NCI-H1092 (cell line): Measurements from ENCODE around the gene EIF3CL.
"Not testable (repeated sequence)": the region's sequence is repeated elsewhere in the genome, so short reads cannot be mapped to it uniquely, and the experiment has no call there.

Experiments
- DNase-seq: peaks from one replicate; lab custom pipeline; 2025; lab: John Stamatoyannopoulos, UW

The EIF3CL gene, protein sequence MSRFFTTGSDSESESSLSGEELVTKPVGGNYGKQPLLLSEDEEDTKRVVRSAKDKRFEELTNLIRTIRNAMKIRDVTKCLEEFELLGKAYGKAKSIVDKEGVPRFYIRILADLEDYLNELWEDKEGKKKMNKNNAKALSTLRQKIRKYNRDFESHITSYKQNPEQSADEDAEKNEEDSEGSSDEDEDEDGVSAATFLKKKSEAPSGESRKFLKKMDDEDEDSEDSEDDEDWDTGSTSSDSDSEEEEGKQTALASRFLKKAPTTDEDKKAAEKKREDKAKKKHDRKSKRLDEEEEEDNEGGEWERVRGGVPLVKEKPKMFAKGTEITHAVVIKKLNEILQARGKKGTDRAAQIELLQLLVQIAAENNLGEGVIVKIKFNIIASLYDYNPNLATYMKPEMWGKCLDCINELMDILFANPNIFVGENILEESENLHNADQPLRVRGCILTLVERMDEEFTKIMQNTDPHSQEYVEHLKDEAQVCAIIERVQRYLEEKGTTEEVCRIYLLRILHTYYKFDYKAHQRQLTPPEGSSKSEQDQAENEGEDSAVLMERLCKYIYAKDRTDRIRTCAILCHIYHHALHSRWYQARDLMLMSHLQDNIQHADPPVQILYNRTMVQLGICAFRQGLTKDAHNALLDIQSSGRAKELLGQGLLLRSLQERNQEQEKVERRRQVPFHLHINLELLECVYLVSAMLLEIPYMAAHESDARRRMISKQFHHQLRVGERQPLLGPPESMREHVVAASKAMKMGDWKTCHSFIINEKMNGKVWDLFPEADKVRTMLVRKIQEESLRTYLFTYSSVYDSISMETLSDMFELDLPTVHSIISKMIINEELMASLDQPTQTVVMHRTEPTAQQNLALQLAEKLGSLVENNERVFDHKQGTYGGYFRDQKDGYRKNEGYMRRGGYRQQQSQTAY

DNA sequence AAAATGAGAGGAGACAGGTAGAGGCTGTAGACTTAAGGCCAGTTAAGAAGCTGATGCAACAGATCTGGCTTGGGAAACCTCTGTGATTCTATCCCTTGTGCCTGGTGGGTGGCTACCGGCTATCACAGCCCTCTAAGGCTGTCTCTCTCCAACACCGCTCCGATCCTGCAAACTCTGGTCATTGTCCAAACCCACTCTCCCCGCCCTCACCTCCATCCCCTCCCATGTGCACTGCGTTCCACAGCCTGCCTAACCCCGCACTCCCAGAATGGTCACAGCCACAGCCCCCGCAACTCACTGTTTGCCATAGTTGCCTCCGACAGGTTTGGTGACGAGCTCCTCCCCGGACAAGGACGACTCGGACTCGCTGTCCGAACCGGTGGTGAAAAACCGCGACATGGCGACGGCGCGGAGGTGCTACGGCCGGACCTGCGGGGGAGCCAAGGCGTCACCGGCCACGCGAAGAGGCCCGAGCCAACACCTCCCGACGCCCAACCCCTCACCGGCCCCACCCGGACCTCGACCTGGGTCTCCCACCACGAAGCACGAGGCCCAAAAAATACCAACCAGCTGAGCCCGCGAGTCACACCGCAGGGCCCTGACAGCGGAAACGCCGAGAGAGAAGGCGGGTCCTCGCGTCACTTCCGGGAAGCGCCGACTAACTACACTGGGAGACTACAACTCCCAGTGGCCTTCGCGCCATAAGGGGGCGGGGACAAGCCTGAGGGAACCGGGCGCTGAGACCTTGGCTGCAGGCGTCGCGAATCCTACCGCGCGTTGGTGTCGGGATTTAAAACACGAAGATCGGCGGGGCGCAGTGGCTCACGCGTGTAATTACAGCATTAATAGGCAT, at the start of gene EIF3CL:
Gene EIF3CL, minus strand, starts transcription at position 622 of the 853 bp plus-strand sequence. Its CDS starts 223 bp downstream, at position 399.
- not testable (repeated sequence) for DNase-seq

DNA sequence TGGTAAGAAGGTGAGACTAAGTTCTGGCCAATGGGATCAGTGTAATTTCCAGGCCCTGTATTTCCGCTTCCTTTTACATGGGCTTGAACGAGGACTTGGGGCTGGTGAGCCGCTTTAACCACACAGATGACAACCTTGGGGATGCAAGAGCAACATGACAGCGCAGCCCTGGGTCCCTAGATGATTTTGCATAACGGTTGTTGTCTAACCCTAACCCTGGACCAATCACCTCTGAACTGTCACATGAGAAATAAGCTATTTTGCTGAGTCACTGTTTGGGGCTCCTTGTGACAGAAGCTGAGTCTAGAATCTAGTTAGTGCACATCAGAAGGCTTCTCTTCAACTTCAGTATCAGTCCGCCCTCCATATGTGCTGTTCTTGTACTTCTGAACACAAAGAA, 43.4 kb upstream of the EIF3CL start:
- not testable (repeated sequence) for DNase-seq

DNA sequence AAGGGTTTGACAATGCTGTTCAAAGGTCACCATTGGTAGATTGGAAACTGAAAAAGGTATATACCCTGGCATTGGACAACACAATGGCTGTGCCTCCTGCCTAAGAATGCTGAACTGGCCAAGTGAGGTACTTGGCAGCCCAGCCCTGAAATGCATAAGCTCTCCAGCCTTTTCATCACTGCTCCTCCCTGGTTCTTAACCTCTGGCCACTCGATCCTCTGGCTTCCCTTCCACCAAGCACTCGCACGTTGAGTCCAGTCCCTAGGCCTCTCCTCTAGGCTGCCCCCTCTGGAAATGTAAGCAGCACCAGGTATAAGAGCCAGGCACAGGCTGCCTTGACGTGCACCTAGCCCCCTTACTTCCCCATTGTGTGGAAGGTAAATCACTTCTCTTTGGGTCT, 42.7 kb upstream of the EIF3CL start:
- DNase-seq = not testable (repeated sequence)

DNA sequence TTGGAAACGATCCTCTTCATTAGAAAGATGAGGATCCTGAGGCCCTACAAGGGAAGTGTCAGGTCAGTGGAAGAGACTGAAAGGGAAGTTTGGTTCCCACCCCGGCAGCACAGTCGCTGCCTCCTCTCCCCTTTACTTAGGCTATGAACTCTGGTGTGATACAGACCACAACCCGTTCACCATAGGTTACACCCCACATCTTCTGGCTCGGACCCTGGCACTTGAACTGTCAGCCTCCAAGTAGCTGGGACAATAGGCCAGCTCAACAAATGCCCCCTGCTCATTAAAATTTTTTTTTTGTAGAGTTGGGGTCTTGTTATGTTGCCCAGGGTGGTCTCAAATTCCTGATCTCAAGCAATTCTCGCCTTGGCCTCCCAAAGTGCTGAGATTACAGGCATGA, 40.3 kb upstream of the EIF3CL start:
- not testable (repeated sequence) for DNase-seq

DNA sequence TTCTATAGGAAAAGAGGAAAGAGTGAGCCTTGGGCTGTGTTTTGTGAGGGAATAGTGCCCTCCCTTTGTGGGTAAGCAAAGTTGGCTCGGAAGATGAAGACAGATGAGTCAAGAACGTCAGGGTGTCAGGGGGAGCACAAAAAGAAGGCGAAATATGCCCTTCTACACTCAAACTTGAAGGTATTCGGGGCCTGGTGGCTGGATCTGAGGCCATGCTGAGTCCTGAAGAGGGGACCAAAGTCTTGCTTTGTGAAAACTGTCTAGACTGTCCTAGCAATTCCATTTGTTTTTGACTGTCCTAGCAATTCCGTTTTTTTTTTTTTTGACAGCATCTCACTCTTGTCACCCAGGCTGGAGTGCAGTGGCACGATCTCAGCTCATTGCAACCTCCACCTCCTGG, 35.3 kb upstream of the EIF3CL start:
- DNase-seq = not testable (repeated sequence)

DNA sequence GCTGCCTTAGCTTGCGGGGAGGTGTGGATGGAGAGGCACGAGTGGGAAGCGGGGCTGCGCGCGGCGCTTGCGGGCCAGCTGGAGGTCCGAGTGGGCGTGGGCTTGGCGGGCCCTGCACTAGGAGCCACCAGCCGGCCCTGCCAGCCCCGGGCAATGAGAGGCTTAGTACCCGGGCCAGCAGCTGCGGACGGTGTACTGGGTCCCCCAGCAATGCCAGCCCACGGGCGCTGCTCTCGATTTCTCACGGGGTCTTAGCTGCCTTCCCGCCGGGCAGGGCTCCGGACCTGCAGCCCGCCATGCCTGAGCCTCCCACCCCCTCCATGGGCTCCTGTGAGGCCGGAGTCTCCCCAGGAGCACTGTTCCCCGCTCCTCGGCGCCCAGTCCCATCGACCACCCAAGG, 31.7 kb upstream of the EIF3CL start:
- DNase-seq = not testable (repeated sequence)

DNA sequence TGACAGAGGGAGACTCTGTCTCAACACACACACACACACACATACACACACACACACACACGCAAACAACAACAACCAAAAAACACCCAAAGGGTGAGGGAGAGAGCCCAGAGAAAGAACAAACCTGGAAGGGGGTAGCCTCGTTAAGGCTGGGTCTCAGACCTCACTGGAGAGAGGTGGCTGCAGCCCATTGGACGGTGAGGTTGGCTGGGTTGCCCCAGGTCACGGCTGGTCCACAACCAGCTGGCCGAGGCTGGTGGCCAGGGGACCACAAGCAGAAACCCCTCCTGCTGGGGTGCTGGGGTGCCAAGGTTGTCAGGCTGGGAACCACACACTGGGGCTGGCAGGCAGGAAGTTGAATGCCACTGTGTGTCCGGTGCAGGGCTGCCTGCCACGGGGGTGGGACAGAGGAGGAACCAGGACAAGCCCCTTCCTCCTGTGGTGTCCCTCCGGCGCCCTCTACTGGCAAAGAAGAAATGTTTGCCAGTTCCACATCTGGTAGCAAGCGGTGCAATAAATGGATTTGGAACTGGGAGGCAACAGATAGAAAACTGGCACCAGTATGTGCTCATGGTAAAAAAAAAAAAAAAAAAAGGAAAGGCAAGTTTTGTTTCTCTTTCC, 22.5 kb upstream of the EIF3CL start:
- DNase-seq = not testable (repeated sequence)

DNA sequence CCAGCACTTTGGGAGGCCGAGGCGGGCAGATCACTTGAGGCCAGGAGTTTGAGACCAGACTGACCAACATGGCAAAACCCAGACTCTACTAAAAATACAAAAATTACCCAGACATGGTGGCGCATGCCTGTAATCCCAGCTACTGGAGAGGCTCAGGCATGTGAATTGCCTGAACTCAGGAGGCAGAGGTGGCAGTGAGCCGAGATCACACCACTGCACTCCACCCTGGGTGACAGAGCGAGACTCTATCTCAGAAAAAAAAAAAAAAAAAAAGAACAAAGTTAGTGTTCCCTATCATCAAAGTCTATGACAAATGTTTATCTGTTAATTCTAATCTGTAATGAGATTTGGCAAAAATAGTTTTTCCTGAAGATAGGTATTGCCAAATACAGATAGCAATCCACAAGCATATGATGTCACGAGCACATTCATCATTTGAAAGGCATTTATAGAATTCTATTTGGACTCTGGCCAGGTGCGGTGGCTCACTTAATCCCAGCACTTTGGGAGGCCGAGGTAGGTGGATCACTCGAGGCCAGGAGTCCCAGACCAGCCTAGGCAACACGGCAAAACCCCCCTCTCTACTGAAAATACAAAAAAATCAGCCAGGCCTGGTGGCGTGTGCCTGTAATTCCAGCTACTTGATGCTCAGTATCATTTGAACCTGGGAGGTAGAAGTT, 17.6 kb upstream of the EIF3CL start:
- DNase-seq = not testable (repeated sequence)

DNA sequence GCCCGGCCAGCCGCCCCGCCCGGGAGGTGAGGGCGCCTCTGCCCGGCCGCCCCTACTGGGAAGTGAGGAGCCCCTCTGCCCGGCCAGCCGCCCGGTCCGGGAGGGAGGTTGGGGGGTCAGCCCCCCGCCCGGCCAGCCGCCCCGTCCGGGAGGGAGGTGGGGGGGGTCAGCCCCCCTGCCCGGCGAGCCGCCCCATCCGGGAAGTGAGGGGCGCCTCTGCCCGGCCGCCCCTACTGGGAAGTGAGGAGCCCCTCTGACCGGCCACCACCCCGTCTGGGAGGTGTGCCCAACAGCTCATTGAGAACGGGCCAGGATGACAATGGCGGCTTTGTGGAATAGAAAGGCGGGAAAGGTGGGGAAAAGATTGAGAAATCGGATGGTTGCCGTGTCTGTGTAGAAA, 13.4 kb upstream of the EIF3CL start:
- not testable (repeated sequence) for DNase-seq

DNA sequence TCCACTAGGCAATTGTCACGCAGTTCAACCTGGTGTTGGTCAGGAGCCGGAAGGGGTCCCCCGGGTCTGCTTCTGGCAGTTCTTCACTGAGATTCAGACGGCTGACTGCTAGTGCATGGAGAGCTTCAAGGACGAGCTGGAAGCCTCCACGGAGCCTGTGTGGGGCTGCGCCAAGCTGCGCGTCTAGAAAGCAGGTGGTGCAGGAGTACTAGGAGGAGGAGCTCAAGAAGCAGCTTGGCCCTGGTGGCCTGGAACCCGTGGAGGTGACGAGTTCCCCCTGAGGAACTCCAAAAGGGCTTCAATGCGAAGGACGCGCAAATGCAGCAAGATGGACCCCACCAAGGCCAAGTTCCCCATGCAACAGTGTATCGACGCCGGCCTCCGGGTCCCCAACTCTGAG, 10.9 kb upstream of the EIF3CL start:
- DNase-seq = not testable (repeated sequence)

DNA sequence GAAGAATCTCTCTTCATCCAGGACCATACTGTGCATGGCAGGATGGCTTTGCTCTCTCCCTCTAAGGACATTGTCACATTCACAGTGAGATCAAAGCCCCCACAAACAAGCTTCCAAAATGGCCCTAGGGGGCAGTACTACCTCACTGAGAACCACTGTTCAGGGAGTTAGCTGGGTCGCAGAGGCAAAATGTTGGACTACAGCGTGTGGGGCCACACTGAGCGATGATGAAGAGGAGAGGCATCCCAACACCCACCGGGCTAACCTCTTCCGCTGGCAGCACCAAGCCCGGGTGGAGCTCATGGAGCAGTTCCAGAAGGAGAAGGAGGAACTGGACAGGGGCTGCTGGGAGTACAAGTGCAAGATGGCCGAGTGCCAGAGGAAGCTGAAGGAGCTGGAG, 9.9 kb upstream of the EIF3CL start:
- not testable (repeated sequence) for DNase-seq

DNA sequence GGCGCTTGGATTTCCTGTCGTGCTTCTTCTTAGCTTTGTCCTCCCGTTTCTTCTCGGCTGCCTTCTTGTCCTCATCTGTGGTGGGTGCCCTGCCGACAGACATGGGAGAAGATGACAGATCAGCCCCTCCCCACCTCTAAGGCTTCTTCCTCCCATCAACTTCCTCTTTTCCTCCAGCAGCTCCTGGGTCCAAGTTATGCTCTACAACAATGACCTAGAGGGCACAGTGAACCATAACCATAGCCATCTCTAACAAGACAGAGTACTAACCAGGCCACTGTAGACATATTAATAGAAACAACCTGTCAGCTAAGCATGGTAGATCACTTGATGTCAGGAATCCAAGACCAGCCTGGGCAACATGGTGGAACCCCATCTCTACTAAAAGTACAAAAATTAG, 11.6 kb downstream of the EIF3CL start:
- not testable (repeated sequence) for DNase-seq

DNA sequence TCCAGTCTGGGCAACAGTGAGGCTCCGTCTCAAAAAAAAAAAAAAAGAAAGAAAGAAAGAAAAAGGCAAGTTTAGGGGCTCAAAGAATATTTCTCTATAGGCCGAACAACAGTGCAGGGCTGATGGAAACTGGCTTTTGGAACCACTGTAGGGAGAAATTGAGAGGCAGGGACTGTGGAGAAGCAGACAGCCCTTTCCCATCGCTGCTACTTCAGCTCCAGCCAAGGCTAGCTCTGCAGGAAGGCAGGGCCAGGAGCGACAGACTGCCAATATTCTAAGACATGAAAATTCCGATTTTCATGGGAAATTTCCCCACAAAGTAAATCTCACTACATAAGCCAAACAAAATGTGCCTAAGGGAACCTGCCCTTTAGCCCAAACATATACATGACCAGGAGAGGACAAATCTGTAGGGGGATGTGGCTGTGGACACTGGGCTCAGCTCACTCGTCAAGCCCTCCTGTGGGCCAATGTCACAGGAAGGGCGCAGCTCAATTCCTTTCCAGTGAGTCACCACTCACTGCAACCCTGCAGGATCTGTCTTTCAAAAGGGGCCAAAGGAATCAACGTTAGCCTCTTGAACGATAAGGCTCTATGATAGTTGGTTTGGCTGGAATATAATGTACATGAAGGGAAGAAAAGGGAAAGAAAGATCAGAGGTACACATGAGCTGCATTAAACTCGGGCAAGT, 21.3 kb downstream of the EIF3CL start:
- not testable (repeated sequence) for DNase-seq

DNA sequence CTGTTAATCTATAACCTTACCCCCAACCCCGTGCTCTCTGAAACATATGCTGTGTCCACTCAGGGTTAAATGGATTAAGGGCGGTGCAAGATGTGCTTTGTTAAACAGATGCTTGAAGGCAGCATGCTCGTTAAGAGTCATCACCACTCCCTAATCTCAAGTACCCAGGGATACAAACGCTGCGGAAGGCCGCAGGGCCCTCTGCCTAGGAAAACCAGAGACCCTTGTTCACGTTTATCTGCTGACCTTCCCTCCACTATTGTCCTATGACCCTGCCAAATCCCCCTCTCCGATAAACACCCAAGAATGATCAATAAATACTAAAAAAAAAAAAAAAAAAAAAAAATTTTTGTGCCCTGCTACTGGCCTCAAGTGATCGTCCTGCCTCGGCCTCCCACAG, 25.8 kb downstream of the EIF3CL start:
- not testable (repeated sequence) for DNase-seq

DNA sequence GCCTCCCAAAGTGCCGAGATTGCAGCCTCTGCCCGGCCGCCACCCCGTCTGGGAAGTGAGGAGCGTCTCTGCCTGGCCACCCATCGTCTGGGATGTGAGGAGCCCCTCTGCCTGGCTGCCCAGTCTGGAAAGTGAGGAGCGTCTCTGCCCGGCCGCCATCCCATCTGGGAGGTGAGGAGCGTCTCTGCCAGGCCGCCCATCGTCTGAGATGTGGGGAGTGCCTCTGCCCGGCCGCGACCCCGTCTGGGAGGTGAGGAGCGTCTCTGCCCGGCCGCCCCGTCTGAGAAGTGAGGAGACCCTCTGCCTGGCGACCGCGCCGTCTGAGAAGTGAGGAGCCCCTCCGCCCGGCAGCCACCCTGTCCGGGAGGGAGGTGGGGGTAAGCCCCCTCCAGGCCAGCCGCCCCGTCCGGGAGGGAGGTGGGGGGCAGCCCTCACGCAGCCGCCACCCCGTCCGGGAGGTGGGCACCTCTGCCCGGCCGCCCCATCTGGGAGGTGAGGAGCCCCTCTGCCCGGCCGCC, 26.5 kb downstream of the EIF3CL start:
- DNase-seq = not testable (repeated sequence)

DNA sequence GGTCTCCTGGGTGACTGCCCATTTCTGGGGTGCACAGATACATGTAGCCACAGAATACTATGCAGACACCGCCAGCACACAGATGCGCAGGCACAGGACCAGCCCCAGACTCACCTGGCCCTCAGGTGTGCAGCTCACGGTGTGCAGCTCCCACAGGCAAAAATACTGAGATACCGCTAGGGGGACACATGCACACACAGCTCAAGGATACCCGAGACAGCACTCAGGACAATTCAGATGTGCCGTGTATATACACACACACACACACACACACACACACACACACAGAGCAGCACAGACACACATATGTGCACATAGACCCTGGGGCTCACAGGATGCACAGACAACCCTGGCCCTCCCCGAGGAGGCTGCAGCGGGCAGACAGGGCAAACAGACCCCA, 28.5 kb downstream of the EIF3CL start:
- not testable (repeated sequence) for DNase-seq

DNA sequence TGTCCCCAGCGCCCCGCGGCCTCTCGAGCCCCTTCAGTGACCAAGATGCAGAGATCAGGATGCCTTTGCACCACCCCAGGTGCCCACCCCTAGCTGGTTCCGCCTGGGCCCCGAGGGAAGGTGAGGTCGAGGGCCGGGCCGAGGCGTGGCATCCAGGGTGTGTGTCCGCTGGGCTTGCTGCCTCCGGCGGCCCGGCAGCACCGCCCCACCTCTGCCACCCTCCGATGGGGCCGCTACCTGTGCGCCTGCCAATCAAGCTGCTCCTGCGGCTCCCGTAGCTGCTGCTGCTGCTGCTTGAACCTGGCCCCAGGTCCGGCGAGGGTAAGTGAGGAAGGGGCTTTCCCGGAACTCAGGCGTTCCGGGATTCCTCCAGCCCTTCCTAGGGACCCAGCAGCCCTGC, 29.4 kb downstream of the EIF3CL start:
- not testable (repeated sequence) for DNase-seq

DNA sequence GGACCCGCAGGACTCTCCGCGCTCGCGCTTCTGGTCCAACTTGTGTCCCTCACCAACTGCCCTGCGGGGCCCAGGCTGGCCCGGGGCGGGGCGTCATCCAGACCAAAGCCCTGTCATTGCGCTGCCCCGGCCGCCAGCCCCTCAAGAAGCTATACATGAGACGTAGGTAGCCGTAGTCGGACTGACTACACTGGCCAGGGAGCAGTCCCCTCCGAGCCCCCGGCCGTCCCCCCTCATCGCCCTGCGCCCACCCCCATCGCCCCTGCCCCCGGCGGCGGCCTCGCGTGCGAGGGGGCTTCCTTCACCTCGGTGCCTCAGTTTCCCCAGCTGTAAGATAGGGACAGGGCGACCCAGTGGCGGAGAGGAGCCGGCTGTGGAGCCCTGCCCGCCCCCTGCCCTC, 35.7 kb downstream of the EIF3CL start:
- DNase-seq = not testable (repeated sequence)

DNA sequence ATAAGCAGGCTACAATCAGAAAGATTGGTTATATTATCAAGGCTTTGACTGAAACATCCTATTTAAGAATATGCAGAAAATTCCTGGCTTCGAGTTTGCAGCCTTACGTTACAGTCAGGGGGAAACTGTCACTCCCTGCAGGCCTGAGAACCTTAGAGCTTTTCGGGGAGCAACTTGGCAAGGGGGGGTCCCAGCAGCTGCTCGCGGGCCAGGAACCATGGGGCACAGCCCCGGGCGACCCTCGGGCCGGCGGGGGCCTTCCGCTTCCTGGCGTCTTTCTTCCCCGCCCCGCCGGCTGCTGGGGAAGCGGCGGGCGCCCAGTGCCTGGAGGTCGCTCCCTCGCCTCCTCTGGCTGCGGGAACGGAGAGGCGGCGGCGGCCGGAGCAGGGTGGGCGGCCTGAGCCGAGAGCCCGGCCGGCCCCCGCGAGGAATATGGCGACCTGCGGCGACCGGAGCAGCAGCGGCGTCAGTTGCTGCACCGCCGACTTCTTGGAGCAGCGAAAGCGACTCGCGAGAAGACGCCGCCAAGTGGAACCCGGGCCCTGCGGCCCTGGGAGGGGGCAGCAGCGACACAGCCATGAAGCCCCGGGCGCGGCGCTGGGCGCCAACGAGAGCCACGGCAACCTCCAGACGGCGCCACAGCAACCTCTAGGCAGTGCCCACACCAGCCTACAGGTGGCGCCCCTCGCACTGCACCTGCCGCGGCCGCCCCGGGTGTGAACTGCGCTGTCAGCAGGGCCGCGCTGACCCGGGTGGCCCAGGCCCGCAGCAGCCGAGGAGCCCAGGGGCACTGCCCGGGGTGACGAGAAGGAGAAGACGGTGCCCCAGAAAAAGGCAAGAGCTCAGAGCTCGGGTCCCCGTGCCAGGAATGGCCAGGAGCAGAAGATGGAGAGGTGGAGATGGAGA, 39.1 kb downstream of the EIF3CL start:
- DNase-seq = not testable (repeated sequence)
